GM12872 (cell line): Measurements from ENCODE around the gene ELL2.

ENCODE experiments used
- CTCF ChIP-seq: IDR thresholded peaks from 3 replicates; pipeline ENCODE4 v1.5.1; 2011; ENCODE audit warnings: low read depth, mild to moderate bottlenecking, low read length, moderate library complexity; ENCODE audit not compliant: insufficient read depth

The ELL2 gene

DNA sequence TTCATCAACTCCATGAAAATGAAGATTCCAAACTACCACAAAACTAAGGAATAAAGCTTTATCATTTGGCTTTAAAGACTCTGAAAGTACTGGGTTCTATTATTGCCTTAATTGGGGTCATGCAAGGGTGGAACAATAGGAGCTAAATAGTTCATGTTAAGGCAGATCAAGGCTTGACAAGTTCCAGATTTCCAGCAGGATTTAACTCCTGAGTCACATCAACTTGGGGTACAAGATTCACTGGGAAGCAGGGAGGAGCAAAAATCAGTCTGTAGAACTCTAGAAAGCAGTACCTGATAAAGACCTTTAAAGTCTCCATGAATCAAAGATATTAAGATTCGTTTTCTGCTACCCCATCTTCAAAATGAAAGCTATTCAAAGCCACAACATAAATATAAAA, 97.2 kb downstream of the ELL2 start:
- TF ChIP-seq CTCF, result no peak

GRCh38 chr5:95863383-95863757, 98.3 kb downstream of the ELL2 start:
- no peak for TF ChIP-seq CTCF

- no peak for TF ChIP-seq CTCF
These were observed 98.8 kb downstream of the ELL2 start for GRCh38 chr5:95862671-95863382.

DNA sequence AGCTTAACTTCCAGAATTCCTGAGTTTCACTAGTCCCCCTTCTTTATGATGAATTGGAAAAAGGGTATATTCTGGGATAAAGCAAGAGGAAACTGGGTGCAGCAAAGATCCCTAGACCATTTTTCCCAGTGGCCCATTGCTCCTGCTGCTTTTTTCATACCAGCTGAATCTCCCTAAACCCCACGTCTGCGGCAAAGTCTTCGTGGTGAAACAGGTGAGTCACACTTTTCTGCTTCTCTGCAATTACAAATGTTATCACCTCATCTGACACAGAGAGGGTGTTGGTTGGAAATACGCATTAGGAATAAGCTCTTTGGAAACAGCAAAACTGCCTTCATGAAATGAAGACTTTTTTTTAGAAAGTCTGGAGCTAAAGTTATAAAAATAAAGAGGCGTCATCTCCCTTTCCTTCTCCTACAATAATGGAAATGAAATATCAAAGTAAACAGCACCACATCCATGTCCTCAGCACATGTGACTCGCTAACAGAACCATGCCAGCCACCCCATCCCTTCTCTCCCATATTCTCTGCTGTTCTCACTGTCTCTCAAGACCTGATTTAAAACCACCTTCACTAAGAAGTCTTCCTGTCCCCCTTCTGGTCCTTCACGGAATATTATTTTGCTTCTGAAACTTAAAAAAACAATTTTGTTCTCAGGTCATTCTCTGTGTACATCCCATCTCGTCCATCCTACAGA, 99.6 kb downstream of the ELL2 start:
- no peak for TF ChIP-seq CTCF

GRCh38 chr5:95861221-95861863, 100.3 kb downstream of the ELL2 start:
- TF ChIP-seq CTCF, result no peak

- no peak for TF ChIP-seq CTCF
These were observed 102.0 kb downstream of the ELL2 start for GRCh38 chr5:95859661-95860060.
